ENCODE data around the gene RASGRP1.

DNA sequence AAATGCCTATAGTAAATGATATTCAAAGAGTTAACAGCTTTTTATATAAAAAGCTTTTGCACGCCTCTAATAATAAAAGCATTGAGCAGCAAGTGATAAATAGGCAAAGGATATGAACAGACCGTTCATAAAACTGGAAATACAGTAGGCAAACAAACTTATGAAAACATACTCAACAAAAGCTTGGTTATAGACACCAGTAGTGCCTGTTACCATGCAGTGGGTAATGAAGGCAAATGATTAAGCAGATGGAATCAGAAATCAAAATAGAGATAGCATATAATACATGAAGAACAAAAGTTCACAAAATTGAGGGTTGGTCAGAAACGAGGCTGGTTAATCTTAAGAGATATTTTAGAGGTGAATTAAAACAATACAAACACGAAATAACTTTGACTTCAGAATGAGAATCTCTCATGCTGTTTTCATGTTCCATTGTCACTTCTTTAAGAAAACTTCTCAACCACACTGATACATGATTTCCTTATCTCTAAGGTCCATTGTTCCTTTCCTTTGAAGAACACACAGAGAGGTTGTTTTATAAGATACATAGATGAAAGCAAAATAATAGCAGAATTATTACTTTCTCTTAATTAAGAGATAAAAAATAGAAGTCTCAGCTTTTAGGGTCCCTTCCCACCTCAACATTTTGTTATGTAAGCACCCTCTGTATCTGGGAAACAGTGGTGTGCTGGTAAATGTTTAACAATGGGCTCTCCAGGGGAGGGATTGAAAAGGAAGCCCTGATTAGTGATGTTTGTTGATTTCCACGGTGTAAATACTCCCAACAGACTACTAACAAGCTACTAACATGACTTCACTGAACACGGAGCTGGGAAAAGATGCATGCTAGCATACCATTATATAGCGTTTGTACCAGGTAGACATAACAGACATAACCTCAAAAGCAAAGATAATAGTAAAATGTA, 12.6 kb downstream of the RASGRP1 start:
- TF ChIP-seq POLR2A (IDR thresholded peaks at IDR 0.05), result no peak
- TF ChIP-seq, protein P1, sequence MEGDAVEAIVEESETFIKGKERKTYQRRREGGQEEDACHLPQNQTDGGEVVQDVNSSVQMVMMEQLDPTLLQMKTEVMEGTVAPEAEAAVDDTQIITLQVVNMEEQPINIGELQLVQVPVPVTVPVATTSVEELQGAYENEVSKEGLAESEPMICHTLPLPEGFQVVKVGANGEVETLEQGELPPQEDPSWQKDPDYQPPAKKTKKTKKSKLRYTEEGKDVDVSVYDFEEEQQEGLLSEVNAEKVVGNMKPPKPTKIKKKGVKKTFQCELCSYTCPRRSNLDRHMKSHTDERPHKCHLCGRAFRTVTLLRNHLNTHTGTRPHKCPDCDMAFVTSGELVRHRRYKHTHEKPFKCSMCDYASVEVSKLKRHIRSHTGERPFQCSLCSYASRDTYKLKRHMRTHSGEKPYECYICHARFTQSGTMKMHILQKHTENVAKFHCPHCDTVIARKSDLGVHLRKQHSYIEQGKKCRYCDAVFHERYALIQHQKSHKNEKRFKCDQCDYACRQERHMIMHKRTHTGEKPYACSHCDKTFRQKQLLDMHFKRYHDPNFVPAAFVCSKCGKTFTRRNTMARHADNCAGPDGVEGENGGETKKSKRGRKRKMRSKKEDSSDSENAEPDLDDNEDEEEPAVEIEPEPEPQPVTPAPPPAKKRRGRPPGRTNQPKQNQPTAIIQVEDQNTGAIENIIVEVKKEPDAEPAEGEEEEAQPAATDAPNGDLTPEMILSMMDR (IDR thresholded peaks at IDR 0.05), result no peak
